ENCODE measurements around the gene PNMT.
A peak's percentile ranks its signal among the peaks of the same experiment; 100 is the strongest.

PNMT gene

DNA sequence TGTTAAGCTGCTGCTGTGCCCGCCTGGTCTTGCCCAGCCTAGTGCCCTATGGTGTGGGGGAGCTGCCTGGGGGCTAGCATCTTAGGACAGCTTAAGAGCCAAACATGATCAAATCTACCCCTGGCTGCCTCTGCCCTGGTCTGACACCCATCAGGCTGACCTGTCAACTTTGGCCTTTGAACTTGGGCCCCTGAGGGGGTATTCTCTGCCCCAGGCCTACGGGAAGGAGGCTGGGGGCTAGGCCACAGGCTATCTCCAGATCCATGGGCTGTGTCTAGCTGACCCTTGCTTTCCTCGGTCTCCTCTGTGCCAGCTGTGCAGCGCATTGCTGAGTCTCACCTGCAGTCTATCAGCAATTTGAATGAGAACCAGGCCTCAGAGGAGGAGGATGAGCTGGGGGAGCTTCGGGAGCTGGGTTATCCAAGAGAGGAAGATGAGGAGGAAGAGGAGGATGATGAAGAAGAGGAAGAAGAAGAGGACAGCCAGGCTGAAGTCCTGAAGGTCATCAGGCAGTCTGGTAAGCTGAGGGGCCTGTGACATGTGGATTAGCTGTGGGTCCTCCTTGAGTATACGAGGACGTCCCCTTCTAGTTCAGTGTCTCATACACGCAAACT, 34.6 kb upstream of the PNMT start:
- no peak for DNase-seq

DNA sequence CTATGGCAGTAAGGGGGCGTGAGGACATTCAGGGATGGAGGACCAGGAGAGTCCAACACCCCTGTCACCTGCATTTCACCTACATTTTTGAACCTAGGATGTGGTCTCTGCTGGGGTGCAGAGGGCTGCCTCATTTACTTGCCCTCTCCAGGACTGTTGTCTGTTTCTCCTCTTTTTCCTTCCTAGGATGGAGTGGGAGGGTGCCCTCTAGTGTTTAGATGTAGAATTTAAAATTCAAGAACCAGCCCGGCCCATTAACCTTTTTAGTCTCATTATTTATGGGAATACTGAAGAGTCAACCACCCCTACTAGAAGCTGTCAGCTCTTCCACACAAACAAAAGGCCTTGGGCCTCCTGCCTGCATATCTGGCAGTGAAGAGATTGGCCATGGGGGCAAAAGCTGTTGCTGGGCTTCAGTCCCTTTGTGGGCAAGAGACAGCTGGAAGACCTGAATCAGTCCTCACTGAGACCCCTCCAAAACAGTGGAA, 33.8 kb upstream of the PNMT start:
- no peak for DNase-seq

DNA sequence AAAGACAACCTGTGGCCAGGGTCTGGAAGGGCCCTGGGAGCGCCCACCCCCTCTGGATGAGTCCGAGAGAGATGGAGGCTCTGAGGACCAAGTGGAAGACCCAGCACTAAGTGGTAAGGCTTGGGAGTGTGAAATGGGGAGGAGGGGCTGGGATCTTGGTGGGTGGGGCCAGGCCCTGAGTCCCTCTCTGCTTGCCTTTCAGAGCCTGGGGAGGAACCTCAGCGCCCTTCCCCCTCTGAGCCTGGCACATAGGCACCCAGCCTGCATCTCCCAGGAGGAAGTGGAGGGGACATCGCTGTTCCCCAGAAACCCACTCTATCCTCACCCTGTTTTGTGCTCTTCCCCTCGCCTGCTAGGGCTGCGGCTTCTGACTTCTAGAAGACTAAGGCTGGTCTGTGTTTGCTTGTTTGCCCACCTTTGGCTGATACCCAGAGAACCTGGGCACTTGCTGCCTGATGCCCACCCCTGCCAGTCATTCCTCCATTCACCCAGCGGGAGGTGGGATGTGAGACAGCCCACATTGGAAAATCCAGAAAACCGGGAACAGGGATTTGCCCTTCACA, 32.6 kb upstream of the PNMT start:
- DNase-seq = no peak

DNA sequence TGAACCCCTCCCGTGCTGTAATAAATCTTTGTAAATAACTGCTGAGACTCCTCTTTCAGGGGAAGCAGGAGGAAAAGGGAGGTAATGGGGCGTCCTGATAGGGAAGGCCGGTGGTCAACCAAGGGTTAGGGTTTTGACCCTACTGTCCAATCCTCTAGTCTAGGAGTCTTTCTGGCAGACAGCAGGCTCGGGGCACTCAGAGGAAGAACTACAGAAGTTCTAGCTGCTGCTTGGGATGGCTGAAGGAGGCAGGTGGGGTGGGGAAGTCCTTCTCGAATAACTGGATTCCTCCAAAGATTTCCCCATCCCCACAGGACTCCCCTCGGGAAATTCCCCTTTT, 31.7 kb upstream of the PNMT start:
- no peak for DNase-seq

DNA sequence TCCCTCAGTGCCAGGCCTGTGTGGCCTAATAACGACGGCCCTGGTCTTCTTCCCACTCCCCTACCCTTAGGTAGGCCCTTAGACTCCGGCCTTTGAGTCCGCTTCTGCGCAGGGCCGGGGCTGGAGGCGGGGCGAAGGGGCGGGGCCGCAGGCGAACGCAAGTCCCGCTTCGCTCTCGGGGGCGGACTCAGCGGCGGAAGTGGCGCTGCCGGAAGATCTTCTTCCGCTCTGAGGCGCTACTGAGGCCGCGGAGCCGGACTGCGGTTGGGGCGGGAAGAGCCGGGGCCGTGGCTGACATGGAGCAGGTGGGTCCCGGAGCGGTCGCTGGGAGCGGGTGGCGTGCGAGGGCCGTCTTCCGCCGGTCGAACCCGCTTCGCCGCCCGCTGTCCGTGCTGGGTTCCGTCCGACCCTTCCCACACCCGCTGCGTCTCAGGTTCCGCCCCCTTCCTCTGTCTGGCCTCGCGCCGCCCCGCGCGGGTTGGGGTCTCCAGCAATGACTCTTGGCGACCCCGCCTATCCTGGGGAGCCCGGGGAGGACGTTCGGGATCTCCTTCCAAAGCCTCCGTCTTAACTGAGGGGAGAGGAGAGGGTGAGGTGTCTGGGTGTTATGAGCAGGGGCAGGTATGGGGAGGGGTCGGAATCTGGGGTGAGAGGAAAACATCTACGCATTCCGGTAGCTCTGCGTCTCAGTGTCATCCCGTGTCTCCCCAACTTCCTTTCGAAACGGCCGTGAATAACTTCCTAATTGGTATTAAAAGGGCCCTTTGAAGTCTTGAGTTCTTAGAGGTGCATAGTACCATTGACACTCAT, 31.1 kb upstream of the PNMT start, which contains the start of gene STARD3:
TSS of gene STARD3 (plus strand) at position 218 of the 810 bp plus-strand sequence. CDS start 16,388 bp downstream, outside the sequence.
- DNase-seq = peak; percentile 77

DNA sequence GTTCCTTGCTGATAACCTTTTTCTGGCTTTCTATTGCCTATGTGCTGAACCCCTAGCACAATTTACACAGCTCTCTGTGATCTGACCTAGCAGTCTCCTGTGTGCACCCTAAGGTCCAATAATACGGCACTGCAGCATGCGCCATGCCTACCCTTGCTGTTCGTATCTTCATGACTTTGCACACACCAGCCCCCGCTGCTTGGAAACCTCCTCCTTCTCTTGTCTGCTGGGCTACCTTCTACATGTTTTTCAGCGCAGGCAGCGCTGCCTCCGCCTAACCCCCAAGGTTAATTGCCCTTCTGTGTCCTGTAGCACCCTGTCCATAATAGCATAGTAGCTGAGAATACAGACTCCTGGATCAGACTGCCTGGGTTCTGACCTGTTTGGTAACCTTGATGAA, 29.9 kb upstream of the PNMT start:
- DNase-seq = no peak

DNA sequence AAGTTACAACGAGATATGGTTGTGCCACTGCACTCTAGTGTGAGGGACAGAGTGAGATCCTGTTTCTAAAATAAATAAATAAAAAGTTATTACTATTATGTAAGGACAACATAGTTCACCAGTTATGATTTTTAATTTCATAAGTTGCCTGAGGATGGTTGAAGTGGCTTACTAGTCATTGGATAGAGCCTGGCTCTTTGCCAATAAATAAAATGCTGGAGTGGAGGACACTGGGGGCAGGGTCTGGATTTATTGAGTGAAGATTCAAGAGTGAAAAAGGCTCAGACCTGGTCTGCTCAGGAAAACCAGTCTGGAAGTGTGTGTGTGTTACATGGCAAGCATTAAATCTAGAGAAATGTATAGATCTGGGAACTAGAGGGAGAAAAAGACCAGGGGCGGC, 29.2 kb upstream of the PNMT start:
- no peak for DNase-seq

DNA sequence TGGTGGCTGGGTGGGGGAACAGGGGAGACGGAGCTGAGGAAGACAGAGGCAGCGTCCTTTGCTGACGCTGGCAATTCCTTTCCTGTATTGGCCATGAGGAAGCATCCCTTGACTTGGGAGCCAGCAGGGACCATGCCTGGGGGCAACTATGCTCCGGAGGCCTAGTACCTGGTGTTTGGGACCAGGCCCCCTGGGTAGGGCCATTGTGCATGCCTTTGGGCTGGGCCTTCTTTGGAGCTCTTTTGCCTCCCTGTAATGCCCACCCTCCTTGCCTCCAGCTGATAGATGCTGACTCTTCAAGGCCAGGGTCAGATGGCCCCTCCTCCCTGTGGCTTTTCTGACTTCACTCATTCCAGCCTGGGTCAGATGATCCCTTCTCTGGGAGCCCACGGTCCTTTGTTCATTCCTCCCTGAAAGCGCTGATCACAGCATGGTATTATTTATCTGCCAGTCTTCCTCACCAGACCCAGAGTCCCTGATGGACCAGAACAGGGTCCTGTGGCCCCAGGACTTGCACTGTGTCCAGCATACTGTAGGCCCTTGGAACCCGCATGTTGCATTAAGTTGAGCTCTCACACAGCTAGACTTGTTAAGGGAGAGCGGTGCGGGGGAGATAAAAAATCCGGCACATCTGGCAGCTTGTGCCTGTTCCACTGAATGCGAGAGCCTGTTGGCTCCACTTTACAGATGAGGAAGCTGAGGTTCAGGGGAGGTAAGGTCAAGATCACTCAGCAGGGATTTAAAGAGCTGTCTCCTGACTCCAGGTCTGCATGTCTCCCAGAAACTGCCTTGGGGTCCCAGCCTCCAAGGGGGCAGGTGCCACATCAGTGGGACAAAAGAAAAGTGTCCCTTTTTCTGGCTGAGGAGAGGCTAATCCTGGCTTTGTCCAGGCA, 28.4 kb upstream of the PNMT start:
- DNase-seq = no peak

DNA sequence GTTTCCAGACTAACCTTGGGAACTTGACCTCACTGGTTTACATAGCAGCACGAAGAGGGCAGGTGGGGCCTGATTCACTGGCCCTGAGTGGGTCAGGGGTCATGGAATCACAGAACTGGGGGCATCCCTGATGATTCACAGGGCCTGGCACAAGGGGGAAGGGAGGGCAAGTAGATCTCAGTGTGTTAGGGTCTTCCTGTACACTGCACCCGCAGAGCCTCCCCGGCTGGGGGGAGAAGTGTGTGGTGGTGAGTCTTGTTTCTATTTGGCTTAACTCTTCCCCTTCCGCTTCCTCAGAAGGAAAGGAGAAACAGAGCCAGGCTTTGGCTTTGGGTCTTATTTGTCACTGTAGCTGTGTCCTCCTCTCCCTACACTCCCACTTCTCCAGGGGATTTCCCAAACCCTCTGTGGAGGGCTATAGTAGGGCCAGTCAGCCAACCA, 27.6 kb upstream of the PNMT start:
- DNase-seq = no peak

DNA sequence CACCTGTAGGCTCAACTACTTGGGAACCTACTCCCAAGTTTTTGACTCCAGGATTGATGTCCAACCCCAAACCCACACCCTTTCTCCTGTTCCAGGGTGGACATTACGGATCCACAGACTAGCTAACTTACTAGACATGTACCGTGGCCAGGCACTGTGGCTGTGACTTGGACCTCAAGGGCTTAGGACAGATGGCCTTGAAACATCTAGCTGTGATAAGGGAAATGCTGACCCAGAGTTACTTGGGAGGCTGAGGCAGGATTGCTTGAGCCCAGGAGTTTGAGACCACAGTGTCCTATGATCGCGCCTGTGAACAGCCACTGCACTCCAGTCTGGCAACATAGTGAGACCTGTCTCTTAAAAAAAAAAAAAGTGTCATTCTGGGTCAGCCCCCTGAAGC, 27.2 kb upstream of the PNMT start:
- no peak for DNase-seq

DNA sequence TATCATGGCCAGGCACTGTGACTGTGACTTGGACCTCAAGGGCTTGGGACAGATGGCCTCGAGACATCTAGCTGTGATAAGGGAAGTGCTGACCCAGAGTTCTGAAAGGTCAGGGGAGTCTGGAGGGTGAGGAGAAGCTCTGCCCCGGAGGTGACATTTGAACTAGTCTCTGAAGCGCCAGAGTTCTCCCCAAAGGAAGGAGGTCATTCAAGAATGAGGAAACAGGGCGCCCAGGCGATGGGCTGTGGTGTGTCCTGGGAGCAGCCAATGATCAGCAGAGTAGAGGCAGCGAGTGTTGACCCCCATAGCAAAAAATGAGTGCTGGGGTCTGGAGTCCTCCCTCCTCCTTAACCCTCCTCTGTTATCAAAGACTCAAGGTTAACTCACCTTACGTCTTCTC, 26.4 kb upstream of the PNMT start:
- DNase-seq = no peak

DNA sequence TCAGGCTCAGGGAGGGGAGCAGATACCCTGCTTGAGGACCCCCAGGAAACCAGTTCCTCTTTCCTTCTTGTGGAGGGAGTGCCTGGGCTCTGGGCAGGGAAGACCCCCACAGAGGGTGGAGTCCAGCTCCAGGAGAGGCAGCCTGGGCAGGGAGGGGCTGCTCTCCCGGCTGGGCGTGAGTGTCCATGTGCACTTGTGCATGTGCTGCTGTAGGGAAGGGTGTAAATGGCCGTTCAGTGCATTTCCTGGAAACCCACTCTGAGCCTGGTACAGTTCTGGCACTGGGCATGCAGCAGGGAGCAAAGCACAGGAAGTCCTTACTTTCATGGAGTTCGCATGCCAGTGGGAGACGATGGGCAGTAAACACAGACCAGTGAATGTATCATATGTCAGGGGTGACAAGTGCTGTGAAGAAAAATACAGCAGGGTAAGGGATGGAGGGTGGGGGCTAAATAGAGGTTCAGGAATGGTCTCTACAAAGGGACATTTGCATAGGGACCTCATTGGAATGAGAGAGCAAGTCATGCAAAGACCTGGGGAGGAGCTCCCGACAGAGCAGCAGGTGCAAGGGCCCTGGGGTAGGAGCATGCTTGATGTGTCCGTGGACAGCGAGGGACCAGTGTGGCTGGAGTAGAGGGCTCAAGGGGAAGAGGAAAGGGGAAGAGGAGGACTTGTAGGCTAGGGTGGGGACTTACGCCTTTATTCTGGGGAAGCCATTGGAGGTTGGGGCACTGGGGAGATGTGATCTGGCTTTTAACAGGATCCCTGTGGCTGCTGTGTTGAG, 25.8 kb upstream of the PNMT start:
- DNase-seq = no peak

DNA sequence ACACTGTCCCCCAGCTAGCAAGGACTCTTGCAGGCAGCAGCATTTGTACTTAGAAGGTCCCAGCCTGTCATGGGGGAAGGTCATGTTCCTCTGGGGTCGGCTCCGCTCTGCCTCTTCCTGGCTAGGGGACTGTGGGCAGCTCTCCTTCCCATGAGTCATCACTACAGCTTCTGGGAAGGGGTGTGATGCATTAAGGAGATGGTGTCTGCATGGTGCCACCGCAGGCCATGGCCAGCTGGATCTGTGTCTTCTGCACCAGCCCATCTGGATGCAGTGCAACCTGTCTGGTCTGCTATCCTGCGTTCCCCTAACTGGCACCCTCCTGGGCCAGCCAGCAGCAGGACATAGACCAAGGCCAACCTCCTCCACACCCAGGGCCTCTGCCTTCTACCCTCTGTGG, 25.0 kb upstream of the PNMT start:
- DNase-seq = no peak

DNA sequence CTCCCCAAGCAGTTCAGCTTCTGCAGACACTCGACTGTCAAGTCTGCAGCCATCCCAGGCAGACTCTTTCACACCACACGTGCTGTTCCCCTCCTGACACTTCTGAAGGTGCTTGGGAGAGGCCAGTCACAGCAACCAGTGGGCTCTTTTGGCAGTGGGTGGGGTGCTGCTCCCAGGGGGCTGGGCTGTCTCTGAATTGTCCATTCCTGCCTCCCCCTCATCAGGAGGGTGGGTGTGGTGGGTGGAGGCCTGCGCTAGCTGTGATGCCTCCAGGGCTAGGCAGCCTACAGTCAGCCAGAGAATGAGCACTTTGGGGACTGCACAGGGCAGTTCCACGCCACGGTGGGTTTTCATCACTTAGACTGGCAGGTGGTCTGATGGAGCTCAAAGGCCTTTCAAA, 21.0 kb upstream of the PNMT start:
- DNase-seq = no peak

DNA sequence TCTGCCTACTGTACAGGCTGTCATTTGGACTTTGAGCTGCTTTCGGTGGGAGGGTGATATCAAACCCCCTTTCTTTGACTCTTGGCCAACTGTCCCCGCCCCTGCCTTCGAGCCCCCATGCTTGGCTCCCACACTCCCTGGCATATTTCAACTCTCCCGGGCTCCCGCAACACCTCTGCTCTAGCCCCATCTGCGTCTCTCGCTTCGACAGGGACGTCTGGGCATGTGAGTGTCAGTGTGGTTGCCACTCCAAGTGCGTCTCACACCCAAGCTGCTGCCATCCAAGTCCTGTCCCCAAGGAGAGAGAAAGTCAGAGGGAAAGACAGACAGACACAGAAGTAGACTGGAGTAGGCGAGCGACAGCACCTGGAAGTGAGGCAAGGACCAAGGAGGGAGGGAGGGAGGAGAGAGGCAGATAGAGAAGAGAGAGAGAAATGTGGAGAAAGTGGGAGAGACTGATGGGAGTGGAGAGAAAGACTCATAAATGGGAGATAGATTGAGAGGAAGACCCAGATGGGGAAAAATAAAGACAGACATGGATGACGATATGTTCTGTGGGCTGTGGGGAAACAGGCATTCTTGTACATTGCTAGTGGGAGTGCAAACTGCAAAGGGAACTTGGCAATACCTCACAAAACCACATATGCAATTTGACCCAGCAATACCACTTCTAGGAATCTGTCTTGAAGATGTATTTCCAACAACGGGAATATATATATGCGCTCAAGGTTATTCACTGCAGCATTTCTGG, 19.5 kb upstream of the PNMT start:
- no peak for DNase-seq

DNA sequence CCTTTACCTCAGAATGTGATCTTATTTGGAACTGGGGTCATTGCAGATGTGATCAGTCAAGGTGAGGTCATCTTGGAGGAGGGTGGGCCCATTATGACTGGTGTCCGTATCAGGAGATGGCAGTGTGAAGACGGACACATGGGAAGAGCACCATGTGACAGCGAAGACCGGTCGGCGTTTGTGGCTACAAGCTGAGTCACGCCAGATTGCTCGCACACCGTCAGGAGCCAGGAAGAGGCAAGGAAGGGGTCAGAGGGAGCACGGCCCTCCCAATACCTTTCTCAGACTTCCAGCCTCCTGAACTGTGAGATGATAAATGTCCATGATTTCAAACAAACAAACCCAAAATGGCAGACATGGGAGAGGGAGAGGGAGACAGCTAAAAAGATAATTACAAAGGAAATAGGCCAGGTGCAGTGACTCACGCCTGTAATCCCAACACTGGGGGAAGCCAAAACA, 18.1 kb upstream of the PNMT start:
- DNase-seq = no peak

DNA sequence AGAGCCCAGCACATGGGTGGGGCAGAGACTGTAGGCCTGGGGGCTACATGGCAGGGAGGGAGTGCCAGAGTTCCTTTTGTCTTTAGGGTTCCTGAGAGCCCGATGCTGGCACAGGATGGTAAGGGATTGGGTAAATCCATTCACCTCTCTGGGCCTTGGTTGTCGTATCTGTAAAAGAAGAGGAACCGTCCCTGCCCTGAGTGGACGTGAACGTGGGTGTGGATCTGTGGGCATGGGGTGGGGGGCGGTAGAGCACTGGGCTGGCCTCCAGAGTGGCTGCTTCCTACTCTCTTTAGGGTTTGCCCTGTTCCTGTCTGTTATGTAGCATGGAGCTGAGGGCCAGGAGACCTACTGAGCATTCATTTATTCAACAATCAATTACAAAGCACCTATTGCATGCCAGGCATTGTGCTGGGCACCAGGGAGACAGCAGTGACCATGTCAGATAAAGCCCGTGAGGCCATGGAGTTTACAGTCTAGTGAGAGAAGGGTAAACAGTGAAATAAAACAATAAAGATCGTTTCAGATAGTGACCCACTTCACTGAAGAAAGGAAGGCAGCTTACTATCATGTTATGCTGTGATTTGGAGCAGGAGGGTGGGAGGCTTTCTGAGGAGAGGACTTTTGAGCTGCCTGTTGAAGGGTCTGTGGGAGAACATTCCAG, 16.2 kb upstream of the PNMT start:
- DNase-seq = no peak

DNA sequence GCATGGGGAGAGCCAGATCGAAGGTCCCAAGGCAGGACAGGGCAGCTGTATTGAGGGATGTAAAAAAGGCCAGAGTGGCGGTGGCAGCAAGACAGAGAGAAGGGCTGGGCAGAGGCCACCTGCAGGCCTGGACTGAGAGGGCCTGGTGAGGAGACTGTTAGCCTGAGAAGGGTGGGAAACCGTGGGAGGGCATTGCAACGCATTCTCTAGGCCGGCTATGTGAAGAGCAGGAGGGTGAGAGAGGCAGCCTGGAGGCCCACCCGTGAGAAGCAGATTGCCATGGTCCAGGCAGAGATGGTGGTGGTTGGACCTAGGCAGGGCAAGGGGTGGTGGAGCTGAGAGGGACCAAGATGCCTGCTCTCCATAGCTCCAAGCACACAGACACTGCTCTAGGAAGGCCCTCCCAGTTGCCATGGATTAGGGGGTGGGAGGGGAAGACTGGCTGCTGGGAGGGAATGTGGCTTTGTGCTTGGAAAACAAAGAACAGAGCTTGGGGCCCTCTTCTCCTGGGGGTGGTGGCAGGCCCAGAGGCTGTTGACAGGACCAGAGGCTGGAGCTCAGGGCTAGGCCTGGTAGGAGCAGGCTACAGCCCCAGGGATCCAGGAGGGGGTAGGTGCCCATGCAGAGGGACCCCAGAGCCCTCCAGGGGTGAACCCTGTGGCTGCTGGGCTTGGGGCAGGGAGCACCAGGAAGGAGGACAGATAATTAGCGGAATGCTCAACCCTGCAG, 15.5 kb upstream of the PNMT start:
- DNase-seq = no peak

DNA sequence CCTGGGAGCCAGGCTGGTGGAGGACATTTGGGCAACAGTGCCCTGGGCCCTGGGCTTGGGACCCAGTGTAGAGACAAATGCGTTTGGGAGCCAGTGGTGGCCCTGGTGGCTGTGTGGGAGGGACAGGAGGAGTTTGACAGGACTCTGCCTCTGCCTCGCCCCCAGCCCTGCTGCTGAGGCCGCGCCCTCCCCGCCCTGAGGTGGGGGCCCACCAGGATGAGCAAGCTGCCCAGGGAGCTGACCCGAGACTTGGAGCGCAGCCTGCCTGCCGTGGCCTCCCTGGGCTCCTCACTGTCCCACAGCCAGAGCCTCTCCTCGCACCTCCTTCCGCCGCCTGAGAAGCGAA, 15.0 kb upstream of the PNMT start:
- no peak for DNase-seq

DNA sequence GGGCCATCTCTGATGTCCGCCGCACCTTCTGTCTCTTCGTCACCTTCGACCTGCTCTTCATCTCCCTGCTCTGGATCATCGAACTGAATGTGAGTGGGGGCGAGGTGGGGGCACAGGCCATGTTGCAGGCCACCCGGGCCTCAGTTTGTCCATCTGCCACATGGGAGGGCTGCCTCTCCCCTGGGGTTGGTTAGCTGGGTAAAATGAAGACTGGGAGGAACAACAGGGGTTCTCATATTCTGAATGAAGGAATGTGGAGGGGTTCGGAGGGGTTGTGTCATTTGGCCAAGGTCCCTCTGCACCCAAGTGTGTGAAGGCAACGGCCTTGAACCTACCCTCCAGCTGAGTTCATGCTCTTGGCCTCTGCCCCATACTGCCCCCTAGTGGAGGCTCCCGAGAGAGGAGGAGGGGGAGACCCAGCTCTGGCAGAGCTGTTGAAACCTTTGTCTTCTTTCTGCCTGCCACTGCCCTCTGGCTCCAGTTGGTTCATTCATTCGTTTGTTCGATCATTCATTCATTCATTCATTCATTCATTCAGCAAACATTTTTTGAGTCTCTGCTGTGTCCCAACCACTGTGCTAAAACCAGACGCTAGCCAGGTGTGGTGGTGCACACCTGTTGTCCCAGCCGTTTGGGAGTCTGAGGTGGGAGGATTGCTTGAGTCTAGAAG, 14.5 kb upstream of the PNMT start:
- DNase-seq = peak; percentile 71
